H9 (cell line): ENCODE measurements around the gene RIOK3. TPM values are rescaled to one million over a fixed set of nuclear protein-coding genes. Genes with fewer than 3 reads are reported as not detected.

Experiments
- DNase-seq: peaks from one replicate; pipeline ENCODE4 v3.0.0-alpha.2; 2017
- H2AFZ ChIP-seq: one replicate; pipeline ENCODE4 v1.6.1; 2013; ENCODE audit warnings: mild to moderate bottlenecking, low read length, control low read depth, moderate library complexity
- H2AK5ac ChIP-seq: 2 replicates; pipeline ENCODE4 v1.6.1; 2013; ENCODE audit warnings: low read length, control low read depth, mixed read lengths; ENCODE audit not compliant: insufficient read length
- H2BK120ac ChIP-seq: one replicate; pipeline ENCODE4 v1.6.1; 2013; ENCODE audit warnings: low read depth, mild to moderate bottlenecking, low read length, control low read depth, inconsistent platforms; ENCODE audit not compliant: poor library complexity, severe bottlenecking
- H2BK12ac ChIP-seq: 2 replicates; pipeline ENCODE4 v1.6.1; 2013; ENCODE audit warnings: low read length, control low read depth, mixed read lengths, low read depth; ENCODE audit not compliant: insufficient read length
- H2BK15ac ChIP-seq: 2 replicates; pipeline ENCODE4 v1.6.1; 2013; ENCODE audit warnings: low read depth, low read length, control low read depth
- H2BK20ac ChIP-seq: one replicate; pipeline ENCODE4 v1.6.1; 2013; ENCODE audit warnings: low read depth, mild to moderate bottlenecking, low read length, control low read depth, inconsistent platforms; ENCODE audit not compliant: poor library complexity, severe bottlenecking
- H2BK5ac ChIP-seq: 2 replicates; pipeline ENCODE4 v1.6.1; 2013; ENCODE audit warnings: low read length, control low read depth, mixed read lengths; ENCODE audit not compliant: insufficient read length
- H3K14ac ChIP-seq: 2 replicates; pipeline ENCODE4 v1.6.1; 2013; ENCODE audit warnings: low read length, control low read depth; ENCODE audit not compliant: insufficient read depth
- H3K18ac ChIP-seq: 2 replicates; pipeline ENCODE4 v1.6.1; 2013; ENCODE audit warnings: low read depth, mild to moderate bottlenecking, mixed read lengths, low read length, control low read depth; ENCODE audit not compliant: insufficient read length
- H3K23ac ChIP-seq: 2 replicates; pipeline ENCODE4 v1.6.1; 2013; ENCODE audit warnings: low read length, control low read depth, mixed read lengths, low read depth; ENCODE audit not compliant: insufficient read length
- H3K23me2 ChIP-seq: 2 replicates; pipeline ENCODE4 v1.6.1; 2013; ENCODE audit warnings: low read depth, mild to moderate bottlenecking, mixed read lengths, low read length, control low read depth; ENCODE audit not compliant: insufficient read length, poor library complexity, severe bottlenecking
- H3K27ac ChIP-seq: 2 replicates; pipeline ENCODE4 v1.5.1; 2013; ENCODE audit warnings: low read length, control low read depth, mixed read lengths, low read depth; ENCODE audit not compliant: insufficient read length
- H3K27me3 ChIP-seq: 2 replicates; pipeline ENCODE4 v1.6.1; 2013; ENCODE audit warnings: low read length, control low read depth, inconsistent platforms; ENCODE audit not compliant: insufficient read depth
- H3K4ac ChIP-seq: 2 replicates; pipeline ENCODE4 v1.6.1; 2013; ENCODE audit warnings: low read depth, mild to moderate bottlenecking, control low read depth, inconsistent platforms, low read length, moderate library complexity
- H3K4me1 ChIP-seq: 2 replicates; pipeline ENCODE4 v1.6.1; 2013; ENCODE audit warnings: low read length, control low read depth, inconsistent platforms; ENCODE audit not compliant: insufficient read depth
- H3K4me2 ChIP-seq: 2 replicates; pipeline ENCODE4 v1.6.1; 2013; ENCODE audit warnings: low read length, control low read depth, mixed read lengths; ENCODE audit not compliant: insufficient read length, insufficient read depth
- H3K56ac ChIP-seq: 2 replicates; pipeline ENCODE4 v1.6.1; 2013; ENCODE audit warnings: low read depth, mild to moderate bottlenecking, mixed read lengths, low read length, control low read depth; ENCODE audit not compliant: insufficient read length
- H3K79me1 ChIP-seq: 2 replicates; pipeline ENCODE4 v1.6.1; 2013; ENCODE audit warnings: low read depth, mild to moderate bottlenecking, moderate library complexity, low read length, control low read depth, inconsistent platforms; ENCODE audit not compliant: insufficient read depth, poor library complexity, severe bottlenecking
- H3K79me2 ChIP-seq: 2 replicates; pipeline ENCODE4 v1.6.1; 2013; ENCODE audit warnings: low read length, control low read depth, inconsistent platforms; ENCODE audit not compliant: insufficient read depth
- H3K9ac ChIP-seq: 2 replicates; pipeline ENCODE4 v1.6.1; 2013; ENCODE audit warnings: low read length, control low read depth, mixed read lengths; ENCODE audit not compliant: insufficient read length; ENCODE audit errors: extremely low read depth
- H3K9me3 ChIP-seq: one replicate; pipeline ENCODE4 v1.6.1; 2013; ENCODE audit warnings: low read depth, low read length, inconsistent platforms; ENCODE audit not compliant: control insufficient read depth
- H3T11ph ChIP-seq: one replicate; pipeline ENCODE4 v1.6.1; 2013; ENCODE audit warnings: mild to moderate bottlenecking, low read length, control low read depth, inconsistent platforms
- H4K20me1 ChIP-seq: one replicate; pipeline ENCODE4 v1.6.1; 2013; ENCODE audit not compliant: control insufficient read depth, insufficient read length, insufficient read depth
- H4K5ac ChIP-seq: 2 replicates; pipeline ENCODE4 v1.6.1; 2013; ENCODE audit warnings: low read depth, mild to moderate bottlenecking, mixed read lengths, low read length, control low read depth; ENCODE audit not compliant: insufficient read length
- H4K8ac ChIP-seq: replicated peaks from 2 replicates; pipeline ENCODE4 v1.6.1; 2013; ENCODE audit warnings: low read length, control low read depth, mixed read lengths, low read depth; ENCODE audit not compliant: insufficient read length
- H4K91ac ChIP-seq: 2 replicates; pipeline ENCODE4 v1.6.1; 2013; ENCODE audit warnings: low read depth, mild to moderate bottlenecking, moderate library complexity, mixed read lengths, low read length, control low read depth; ENCODE audit not compliant: insufficient read length
- H3K27ac Mint-ChIP-seq, 3 experiments: 2 replicates in 2 of 3; 3 replicates in 1 of 3; pipeline ENCODE4 v1.8.0; 2020 to 2021; ENCODE audit warnings: mixed read lengths in 3 of 3, mild to moderate bottlenecking in 1 of 3, moderate library complexity in 1 of 3
- H3K27me3 Mint-ChIP-seq: 2 replicates; pipeline ENCODE4 v1.8.0; 2021; ENCODE audit warnings: low read depth, mild to moderate bottlenecking, moderate library complexity, mixed read lengths
- H3K36me3 Mint-ChIP-seq, 3 experiments: 2 replicates in 2 of 3; 3 replicates in 1 of 3; pipeline ENCODE4 v1.8.0; 2020 to 2021; ENCODE audit warnings: low read depth in 3 of 3, mixed read lengths in 3 of 3; ENCODE audit not compliant: insufficient read depth in 1 of 3
- H3K4me1 Mint-ChIP-seq, 2 experiments: 2 replicates each; pipeline ENCODE4 v1.8.0; 2020; ENCODE audit warnings: mixed read lengths in 2 of 2
- H3K4me3 Mint-ChIP-seq, 2 experiments: 2 replicates in 1 of 2; 3 replicates in 1 of 2; pipeline ENCODE4 v1.8.0; 2020 to 2021; ENCODE audit warnings: mild to moderate bottlenecking in 2 of 2, mixed read lengths in 2 of 2, moderate library complexity in 1 of 2
- H3K9me3 Mint-ChIP-seq, 2 experiments: 2 replicates in 1 of 2; 3 replicates in 1 of 2; pipeline ENCODE4 v1.8.0; 2020; ENCODE audit warnings: mild to moderate bottlenecking in 2 of 2, mixed read lengths in 2 of 2, moderate library complexity in 1 of 2
- CTCF ChIP-seq: fragments of 200-600 bp; sonication (generic); conservative IDR thresholded peaks from 3 replicates; pipeline ENCODE4 v1.8.0; 2021; ENCODE audit warnings: antibody characterized with exemption, mild to moderate bottlenecking
- WGBS: extraction: QIAGEN DNeasy Blood & Tissue Kit; methylation state at CpG from one replicate; pipeline ENCODE4 v1.1.7; 2013; ENCODE audit warnings: missing lambda C conversion rate, low lambda C conversion rate, mixed read lengths; ENCODE audit not compliant: insufficient read length; ENCODE audit errors: extremely low coverage; 5-methylcytosine and 5-hydroxymethylcytosine counted together
- total RNA-seq: library from RNA; stranded (reverse); gene quantifications from 2 replicates; pipeline ENCODE4 v1.2.1, GENCODE V29; 2021

Gene RIOK3
- total RNA-seq, 1 experiment from 2014 or later: 34.6 TPM

GRCh38 chr18:23412351-23412964 is 40.6 kb upstream of the RIOK3 start:
- no peak overlapping the region for H4K5ac ChIP-seq
- H3K4ac ChIP-seq: no peak overlapping the region
- H3K79me1 ChIP-seq: no peaks in the 10 kb centered on the region
- H3K9ac ChIP-seq: no peak overlapping the region
- DNase-seq: no peak
- H2AK5ac ChIP-seq: no peak overlapping the region
- no peak overlapping the region for H3K4me2 ChIP-seq
- H3K79me2 ChIP-seq: no peaks in the 10 kb centered on the region
- no peak overlapping the region for H4K8ac ChIP-seq
- no peaks in the 10 kb centered on the region for H3K27me3 ChIP-seq
- H3K9me3 Mint-ChIP-seq: no peaks in the 10 kb centered on the region; a peak in 1 of 5 replicates
- no peak overlapping the region for H2BK120ac ChIP-seq
- H3K4me1 ChIP-seq: no peaks in the 10 kb centered on the region
- 0 out of 4 replicates have a peak, but pooled peaks cover 0 to 3% of the 10 kb centered on the region in 2 experiments for H3K4me1 Mint-ChIP-seq
- H2BK12ac ChIP-seq: no peak overlapping the region
- TF ChIP-seq CTCF: no peak
- WGBS: no CpG with 5 or more reads among the region's 3 CpGs
- no peak overlapping the region for H3T11ph ChIP-seq
- no peak overlapping the region for H3K27ac ChIP-seq
- H2BK20ac ChIP-seq: no peak overlapping the region
- H4K20me1 ChIP-seq: no peaks in the 10 kb centered on the region
- no peak overlapping the region for H3K27ac Mint-ChIP-seq
- H3K9me3 ChIP-seq: no peaks in the 10 kb centered on the region
- H3K27me3 Mint-ChIP-seq: no peaks in the 10 kb centered on the region
- H3K23ac ChIP-seq: no peak overlapping the region
- H2AFZ ChIP-seq: no peak overlapping the region
- no peak overlapping the region for H4K91ac ChIP-seq
- no peak overlapping the region for H3K56ac ChIP-seq
- no peak overlapping the region for H3K4me3 Mint-ChIP-seq
- no peaks in the 10 kb centered on the region; a peak in 1 of 7 replicates for H3K36me3 Mint-ChIP-seq
- H2BK5ac ChIP-seq: no peak overlapping the region
- H3K23me2 ChIP-seq: no peaks in the 10 kb centered on the region
- H3K14ac ChIP-seq: no peak overlapping the region
- no peak overlapping the region for H3K18ac ChIP-seq
- H2BK15ac ChIP-seq: no peak overlapping the region
